GM19043 (cell line): ENCODE measurements around the gene CRYBG1.

Source experiments
- ATAC-seq: cut with Tn5 transposase; IDR thresholded peaks from one replicate; pipeline ENCODE4 v1.9.1; 2021; ENCODE audit warnings: low read depth; ENCODE audit not compliant: unreplicated experiment

Gene CRYBG1, protein sequence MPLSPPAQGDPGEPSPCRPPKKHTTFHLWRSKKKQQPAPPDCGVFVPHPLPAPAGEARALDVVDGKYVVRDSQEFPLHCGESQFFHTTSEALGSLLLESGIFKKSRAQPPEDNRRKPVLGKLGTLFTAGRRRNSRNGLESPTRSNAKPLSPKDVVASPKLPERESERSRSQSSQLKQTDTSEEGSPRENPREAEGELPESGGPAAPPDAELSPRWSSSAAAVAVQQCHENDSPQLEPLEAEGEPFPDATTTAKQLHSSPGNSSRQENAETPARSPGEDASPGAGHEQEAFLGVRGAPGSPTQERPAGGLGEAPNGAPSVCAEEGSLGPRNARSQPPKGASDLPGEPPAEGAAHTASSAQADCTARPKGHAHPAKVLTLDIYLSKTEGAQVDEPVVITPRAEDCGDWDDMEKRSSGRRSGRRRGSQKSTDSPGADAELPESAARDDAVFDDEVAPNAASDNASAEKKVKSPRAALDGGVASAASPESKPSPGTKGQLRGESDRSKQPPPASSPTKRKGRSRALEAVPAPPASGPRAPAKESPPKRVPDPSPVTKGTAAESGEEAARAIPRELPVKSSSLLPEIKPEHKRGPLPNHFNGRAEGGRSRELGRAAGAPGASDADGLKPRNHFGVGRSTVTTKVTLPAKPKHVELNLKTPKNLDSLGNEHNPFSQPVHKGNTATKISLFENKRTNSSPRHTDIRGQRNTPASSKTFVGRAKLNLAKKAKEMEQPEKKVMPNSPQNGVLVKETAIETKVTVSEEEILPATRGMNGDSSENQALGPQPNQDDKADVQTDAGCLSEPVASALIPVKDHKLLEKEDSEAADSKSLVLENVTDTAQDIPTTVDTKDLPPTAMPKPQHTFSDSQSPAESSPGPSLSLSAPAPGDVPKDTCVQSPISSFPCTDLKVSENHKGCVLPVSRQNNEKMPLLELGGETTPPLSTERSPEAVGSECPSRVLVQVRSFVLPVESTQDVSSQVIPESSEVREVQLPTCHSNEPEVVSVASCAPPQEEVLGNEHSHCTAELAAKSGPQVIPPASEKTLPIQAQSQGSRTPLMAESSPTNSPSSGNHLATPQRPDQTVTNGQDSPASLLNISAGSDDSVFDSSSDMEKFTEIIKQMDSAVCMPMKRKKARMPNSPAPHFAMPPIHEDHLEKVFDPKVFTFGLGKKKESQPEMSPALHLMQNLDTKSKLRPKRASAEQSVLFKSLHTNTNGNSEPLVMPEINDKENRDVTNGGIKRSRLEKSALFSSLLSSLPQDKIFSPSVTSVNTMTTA (N-terminal part only)

GRCh38 chr6:106360410-106360988, at the start of gene CRYBG1:
CRYBG1 (plus strand) TSS chr6:106360717; CDS start chr6:106360909, 192 bp downstream.
- ATAC-seq, result peak; percentile 71

DNA sequence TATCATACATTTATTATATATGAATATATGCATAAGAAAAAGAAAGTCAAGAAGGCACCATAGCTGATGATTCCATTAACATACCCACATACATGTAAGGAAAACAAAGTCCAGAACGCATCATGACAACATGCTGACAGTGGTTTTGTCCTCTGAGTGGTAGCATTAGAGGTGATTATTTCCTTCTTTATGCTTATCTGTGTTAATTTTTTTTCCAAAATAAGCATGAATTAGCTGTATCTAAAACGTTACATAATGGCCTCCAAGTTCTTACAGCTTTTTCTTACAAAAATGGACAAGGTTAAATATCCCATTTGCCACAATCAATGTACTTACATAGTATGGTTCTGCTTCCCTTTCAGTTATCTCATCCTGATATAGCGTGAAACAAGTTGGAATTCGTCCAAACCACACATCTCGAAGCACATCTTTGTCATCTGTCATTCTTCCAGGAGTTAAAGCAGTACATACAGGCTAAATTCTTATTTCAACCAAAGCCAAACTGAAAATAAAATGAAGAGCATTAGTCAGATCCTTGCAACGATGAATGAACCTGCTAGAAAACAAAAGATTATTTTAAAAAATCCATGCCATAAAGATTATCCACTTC, 44.6 kb upstream of the CRYBG1 start:
- ATAC-seq, result no peak

DNA sequence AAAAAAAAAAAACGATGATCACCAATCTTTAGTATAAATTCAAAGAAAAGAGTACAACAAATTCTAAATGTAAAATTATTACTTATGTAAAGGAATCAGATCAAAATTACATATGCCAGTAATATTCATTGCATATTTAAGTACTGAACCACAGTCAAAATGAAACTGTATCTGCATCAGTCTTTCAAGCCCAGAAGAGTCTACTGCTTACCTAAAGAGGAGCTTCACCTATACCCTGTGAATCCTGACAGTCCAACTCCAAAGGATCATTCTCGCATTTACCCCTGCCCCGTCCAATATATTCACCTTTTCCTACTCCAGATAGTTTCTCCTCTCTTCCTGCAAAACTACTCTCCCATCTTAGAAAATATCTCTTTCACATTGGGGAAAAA, 44.1 kb upstream of the CRYBG1 start:
- no peak for ATAC-seq

GRCh38 chr6:106318061-106318460, 42.5 kb upstream of the CRYBG1 start:
- ATAC-seq, result no peak

GRCh38 chr6:106318851-106319250, 41.7 kb upstream of the CRYBG1 start:
- ATAC-seq, result peak; percentile 76

DNA sequence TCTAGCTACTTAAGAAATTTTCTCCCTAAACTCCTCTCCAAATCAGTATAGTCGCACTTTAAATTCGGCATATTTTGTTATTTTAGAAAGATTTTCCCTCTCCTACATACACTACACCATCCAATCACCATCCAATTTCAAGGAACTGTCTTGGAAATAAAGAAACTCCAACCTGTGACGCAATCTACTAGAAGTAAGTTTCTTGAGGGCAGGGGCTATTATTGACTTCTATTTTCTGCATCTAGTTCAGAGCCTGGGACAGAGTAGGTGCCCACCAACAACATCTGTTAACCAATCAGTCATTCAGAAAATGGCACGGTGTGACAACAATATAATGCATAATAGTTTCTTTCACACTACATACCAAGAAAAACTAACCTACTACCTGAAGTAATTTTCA, 38.6 kb upstream of the CRYBG1 start:
- no peak for ATAC-seq

- ATAC-seq, result no peak
These were observed 35.7 kb upstream of the CRYBG1 start for GRCh38 chr6:106324726-106325335.

DNA sequence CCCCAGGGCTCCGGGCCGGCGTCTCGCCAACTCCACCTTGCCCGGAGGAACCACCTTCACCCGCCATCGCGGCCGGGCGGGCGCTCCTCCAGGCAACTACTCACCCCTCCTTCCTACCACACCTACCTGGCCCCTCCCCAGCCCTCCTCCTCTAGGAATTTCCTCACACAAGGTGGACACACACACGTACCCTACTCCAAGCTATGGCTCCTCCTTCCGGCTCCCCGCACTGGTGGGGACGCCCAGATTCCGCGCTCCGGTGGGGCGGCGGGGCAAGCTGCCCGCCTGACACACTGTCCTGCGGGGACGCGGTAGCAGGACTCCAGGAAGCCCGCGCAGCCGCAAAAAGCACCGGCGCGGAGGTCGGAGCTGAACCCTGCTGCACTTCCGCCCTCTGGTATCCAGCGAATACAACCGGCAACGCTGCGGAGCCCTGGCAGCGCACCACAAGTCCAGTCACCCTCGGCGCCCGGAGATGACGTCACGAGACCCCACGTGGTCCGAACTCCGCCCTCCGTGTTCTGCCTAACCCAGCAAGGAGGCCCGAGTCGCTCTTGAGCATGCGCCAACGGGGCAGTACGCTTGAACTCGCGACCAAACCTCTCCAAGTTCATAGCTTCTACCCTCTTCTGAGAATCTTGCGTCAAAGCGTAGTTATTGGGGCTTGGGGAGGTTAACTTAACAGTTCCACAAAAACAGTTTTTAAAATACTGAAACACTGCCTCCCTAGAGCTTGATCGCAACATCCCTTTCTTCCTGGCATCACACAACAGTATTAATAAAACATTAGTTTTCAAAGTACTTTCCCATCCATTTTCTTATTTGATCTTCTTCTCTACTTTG, 35.0 kb upstream of the CRYBG1 start, which contains the start of gene ATG5:
ATG5 (minus strand) TSS at position 425 of the 843 bp plus-strand sequence. CDS start 9,552 bp downstream, outside the sequence.
- ATAC-seq, result peak; percentile 94

GRCh38 chr6:106334646-106335448, 25.7 kb upstream of the CRYBG1 start:
- ATAC-seq, result peak; percentile 55

GRCh38 chr6:106339334-106340029, 21.0 kb upstream of the CRYBG1 start:
- ATAC-seq, result no peak

DNA sequence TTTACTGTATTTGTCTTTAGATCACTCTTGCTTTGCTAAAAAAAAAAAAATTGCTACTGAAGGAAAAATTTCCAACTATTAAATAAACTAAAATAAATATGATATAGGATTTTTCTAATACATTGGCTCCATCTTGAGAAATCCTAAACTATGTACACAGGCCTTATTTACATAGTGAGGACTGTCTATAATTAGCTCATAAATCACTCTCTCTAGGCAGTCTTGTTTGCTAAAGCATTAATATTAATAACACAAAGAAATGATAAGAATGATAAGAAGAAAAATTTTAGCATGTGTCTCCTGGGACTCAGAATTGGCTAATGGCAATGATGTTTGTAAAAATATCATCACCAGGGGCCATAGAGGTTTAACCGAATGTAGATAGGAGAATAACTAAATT, 13.3 kb upstream of the CRYBG1 start:
- no peak for ATAC-seq

GRCh38 chr6:106356378-106356777, 4.1 kb upstream of the CRYBG1 start:
- no peak for ATAC-seq

DNA sequence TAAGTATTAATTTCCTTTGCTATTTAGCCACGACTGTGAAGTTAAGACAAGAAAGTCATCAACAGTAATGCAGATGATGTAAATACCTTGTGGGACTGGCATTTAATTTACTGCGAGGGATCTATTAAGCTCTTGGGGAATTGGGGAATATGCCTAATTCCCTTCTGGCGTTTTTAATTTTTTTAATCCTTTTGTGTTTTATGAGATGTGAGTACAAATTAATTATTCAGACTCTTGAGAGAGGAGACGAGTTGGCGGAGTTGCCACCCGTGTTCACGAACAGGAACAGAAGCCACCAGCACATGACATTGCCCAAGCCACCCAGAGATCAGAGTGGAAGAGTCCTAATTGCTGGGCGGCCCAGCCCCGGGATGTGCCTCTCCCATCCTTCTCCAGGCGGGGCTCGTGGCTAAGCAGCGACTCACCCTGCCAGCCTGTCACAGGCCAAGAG, 533 bp upstream of the CRYBG1 start:
- ATAC-seq, result no peak

- peak; percentile 29 for ATAC-seq
These were observed 493 bp downstream of the CRYBG1 start for GRCh38 chr6:106360989-106361430.

DNA sequence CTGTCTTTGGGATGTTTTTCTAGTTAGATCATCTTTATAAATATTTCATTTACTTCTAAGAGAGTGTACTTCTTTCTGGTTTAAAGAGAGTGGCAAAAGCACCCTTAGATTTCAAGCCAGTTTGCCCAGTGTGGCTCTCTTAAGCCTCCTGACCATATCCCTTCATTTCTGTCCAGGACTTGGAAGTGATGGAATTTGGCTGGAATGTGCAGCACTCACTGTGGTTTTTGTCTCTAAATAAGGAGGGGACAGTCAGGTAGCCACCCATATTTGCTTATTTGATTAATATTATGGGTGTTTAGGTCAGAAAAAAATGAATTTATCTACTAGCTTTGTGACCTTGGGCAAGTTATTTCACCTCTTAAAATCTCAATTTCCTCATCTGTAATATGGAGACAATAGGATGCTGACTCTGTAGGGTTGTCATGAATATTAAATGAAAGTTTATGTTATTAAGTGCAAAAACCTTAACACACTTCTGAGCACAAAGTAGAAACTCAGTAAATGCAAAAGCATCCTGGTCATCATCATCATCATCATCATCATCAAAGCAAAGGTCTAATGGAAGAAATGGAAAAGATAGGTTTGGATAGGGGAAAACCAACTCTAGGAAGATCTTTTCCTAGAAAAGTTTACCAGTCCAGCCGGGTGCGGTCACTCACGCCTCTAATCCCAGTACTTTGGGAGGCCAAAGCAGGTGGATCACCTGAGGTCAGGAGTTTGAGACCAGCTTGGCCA, 3.1 kb downstream of the CRYBG1 start:
- ATAC-seq, result no peak

DNA sequence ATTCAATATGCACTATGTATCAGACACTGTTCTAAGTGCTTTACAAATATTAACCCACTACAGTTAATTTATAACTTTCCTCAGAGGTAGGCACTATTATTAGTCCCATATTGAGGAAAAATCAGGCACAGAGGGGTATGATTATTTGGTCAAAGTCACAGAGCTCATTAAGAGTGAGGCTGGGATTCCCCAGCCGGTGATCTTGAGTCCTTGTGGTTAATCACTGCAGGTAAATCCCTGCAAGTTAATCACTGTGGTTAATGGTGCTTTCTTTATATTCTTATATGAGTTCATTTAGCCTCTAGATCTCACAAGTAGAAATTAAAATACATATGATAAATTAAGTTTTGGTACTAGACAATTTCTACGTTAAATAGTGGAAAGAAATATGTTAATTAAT, 9.2 kb downstream of the CRYBG1 start:
- ATAC-seq, result no peak
